HG03095 (cell line): ENCODE results near the gene THY1.
"Not testable (repeated sequence)": the region's sequence is repeated elsewhere in the genome, so short reads cannot be mapped to it uniquely, and the experiment has no call there.

ENCODE experiments used
- ATAC-seq: cut with Tn5 transposase; IDR thresholded peaks from one replicate; pipeline ENCODE4 v1.9.1; 2021; ENCODE audit warnings: moderate library complexity; ENCODE audit not compliant: unreplicated experiment

THY1 gene

DNA sequence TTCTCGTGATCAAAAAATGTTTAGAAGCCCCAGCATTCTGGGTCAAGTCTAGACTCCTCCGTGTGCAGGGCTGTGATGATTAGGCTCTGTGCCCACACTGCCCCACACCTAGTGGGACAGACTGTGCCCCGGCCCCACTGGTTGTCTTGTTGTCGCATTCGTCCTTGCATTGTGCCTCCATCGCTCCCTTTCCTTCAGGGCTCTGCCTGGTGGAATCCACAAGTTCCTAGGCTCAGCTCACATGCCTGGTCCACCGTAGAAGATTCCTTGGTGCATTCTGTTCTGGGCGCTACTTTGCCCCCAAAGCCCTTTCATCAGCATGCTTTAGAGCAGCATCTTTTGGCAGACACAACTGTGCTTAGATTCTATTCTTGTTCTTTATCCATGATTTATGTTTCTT is 23.5 kb upstream of the THY1 start:
- ATAC-seq, result no peak

DNA sequence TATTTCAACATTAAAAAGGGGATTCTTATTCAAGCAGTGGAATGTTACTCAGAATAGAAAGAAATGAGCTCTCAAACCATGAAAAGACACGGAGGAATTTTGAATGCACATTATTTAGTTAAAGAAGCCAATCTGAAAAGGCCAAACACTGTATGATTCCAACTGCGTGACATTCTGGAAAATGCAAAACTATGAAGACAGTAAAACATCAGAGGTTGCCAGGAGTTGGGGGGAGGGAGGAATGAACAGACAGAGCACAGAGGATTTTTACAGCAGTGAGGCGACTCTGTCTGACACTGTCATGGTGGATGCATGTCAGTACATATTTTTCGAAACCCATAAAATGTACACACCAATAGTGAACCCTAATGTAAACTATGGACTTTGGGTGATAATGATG is 22.9 kb upstream of the THY1 start:
- ATAC-seq, result no peak

DNA sequence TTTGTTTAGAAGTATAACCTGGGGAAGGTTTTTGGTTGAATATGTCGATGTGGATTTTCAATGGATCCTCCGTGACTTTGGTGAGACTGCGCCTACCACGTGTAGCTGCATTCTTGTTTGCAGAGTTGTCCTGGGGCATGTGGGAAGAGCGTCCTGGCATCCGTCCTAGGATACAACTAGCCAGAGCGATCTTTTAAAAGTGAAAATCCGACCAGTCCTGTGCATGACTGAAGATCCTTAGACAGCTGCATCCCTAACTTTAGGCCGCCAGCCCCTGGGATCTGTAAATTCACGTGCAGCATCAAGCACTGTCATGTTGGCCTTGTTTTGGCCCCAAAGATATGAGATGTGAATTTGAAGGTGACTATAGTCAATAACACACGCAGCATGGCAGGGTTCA is 22.4 kb upstream of the THY1 start:
- ATAC-seq, result no peak

DNA sequence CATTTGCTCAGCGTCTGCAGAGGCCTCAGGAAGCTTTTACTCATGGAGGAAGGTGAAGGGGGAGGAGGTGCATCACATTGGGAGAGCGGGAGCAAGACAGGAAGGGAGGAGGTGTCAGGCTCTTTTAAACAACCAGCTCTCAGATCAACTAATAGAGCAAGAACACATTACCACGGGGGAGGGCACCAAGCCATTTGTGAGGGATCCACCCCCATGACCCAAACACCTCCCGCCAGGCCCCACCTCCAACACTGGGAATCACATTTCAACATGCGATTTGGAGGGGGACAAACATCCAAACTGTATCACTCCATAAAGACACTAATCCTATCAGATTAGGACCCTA is 18.9 kb upstream of the THY1 start:
- ATAC-seq, result no peak

DNA sequence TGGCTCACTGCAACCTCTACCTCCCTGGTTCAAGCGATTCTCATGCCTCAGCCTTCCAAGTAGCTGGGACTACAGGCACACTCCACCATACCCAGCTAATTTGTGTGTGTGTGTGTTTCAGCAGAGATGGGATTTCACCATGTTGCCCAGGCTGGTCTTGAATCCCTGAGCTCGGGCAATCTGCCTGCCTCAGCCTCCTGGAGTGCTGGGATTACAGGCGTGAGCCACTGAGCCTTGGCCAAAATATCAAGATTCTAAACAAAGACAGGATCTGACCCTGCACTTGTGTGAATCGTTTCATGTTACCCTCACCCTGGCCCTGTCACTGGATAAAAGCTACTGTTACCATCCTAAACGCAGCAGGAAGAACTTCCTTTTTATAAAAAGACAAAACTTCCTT is 15.6 kb upstream of the THY1 start:
- ATAC-seq, result no peak

DNA sequence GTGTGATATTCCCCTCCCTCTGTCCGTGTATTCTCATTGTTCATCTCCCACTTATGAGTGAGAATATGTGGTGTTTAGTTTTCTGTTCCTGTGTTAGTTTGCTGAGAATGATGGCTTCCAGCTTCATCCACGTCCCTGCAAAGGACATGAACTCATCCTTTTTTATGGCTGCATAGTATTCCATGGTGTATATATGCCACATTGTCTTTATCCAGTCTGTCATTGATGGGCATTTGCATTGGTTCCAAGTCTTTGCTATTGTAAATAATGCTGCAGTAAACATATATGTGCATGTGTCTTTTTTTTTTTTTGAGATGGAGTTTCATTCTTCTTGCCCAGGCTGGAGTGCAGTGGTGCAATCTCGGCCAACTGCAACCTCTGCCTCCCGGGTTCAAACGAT is 14.5 kb upstream of the THY1 start:
- ATAC-seq, result not testable (repeated sequence)

DNA sequence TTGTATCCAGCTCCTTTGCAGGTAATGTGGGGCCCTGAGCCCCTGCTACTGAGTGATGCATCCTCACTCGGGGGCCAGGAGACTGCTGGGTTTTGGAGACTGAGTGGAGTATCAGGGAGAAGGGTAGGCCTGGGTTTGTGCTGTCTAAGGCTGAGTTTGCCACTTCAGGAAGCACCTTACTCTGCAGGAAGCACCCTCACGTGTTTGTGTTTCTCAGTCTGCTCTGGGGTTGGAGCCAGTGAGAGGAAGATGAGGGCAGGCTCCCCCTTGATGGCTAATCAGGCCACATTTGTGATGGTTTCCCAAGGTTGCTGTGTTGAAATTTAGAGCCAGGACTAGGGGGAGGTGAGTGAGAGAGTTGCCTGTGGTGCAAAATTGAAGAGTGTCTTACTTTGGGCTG is 13.7 kb upstream of the THY1 start:
- no peak for ATAC-seq

DNA sequence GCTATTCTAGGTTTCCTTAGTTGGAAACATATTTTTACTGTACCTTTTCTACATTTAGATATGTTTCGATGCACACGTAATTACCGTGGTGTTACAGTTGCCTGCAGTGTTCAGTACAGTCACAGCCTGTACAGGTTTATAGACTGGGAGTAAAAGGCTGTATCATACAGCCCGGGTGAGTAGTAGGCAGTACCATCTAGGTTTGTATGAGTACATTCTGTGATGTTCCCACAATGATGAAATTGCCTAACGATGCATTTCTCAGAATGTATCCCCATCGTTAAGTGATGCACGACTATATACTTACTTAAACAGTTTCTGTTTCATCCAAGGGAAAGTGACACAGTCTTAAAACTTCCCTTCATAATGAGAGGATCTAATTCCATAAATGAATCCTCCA is 13.1 kb upstream of the THY1 start:
- no peak for ATAC-seq

DNA sequence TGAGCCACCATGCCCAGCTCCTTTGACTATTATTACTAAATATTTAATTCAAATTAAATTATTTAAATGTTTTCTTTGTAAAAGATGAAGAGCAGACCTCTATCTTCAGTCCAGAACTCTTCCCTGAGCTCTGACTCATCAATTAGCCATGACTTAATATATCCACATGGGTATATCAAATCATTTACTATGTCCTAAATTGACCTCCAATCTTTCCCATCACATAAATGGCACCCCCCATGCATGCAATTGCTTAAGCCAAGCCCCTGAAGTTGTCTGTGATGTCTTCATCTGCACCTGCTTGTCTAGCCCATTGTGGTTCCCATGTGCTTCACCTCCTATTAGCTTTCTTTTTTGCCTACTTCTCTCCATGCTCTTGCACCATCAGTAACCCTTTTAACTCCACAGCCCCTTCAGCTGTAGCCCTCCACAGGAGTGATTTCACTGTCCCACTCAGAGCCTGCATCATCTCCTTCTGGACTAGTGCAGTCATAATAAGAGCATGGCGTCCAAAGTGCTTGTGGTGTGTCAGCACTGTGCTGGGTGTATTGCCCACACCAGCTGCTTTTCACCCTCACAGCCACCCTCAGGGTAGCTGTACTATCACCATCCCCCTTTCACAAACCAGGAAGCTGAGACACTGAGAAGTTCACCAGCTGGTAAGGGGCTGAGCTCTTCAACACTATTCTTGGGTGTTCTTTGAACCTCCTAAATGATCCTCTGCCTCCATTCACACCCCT is 11.8 kb upstream of the THY1 start:
- no peak for ATAC-seq

DNA sequence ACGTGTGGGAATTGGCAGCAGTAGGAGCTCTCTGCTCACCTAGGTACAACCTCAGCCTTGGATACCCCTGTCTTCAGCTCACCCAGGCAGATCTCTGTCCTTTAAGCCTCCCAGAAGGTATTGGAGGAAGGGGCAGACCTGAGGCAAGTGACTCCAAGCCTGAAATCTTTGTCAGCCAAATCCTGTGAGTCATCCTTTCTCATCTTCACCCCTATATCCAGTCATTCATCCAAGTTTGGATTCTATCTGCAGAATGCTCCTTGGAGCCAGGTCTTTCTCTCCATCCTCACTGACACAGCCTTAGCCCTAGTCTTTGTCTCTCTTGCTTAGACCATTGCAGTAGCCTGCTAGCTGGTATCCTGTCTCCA is 10.4 kb upstream of the THY1 start:
- no peak for ATAC-seq

DNA sequence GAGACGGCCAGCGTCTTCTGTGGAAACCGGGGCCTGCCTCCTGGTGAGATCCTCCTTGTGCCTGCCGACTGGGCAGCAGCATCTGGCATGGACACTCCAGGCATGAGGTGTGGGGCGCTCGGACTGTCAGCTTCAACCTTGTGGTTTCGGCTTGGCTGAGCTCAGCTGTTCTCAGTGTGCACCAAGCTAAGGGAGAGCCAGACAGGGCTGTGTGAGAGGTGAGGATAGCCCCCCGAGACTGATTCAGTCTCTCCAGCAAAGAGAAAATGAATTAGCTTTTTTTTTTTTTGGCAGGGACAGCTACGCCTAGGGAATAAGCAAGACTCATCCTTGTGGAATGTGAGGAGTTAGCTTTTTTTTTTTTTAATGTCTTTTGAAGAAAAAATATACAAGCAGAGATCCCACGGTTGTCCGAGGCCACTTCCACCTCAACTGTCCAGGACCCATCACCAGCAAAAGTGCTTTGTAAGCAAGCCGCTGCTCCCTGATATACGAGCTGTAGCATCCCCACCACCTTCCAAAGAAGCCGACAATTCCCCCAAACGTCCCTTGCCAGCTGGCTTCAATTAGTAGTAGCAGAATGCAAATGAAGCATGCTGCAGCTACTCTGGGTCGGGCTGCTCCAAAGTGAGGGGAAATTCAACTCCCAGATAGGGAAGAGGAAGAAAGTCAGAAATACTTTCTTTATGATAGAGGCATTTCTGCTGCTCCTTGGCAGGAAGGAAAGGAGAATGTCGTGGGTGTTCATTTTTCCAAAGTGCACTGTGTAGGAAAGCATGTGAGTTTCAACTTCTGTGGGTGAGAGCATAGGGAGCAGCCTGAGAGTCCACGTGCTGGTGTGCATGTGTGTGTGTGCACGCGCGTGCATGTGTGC is 9.7 kb upstream of the THY1 start:
- no peak for ATAC-seq

DNA sequence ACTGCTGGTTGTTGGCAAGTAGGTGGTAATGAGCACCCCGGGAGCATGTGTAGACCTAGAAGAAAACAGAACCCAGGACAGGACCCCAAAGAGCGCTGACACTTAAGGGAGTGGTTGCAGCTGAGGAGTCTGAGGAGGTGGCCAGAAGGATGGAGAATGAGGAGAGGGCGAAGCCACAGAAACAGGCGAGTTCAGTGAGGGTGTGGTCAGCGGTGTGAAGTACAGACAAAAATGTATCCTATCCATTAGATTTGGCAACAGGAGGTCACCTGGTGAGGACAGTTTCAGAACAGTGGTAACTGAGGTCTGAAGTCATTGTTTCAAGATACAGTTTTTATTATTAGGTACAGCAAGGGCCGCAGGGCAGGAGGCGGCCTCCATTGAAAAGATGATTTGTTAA is 8.6 kb upstream of the THY1 start:
- no peak for ATAC-seq

DNA sequence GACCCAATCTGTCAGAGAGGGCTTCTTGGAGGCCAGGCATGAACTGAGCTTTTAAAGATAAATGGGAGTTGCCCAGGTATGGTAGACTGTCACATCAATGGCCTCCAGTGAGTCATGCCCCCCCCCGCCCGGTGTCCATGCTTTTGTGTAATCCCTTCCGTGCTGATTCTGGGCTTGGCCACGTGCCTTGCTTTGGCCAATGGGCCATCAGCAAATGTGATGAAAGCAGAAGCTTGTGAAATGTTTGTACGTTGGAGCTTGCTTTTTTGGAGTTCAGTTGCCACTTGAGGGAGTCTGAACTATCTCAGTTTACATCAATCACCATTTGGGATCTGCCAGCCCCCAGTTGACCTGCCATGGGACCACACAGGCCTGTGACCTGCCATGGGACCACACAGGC is 4.3 kb upstream of the THY1 start:
- ATAC-seq, result no peak

DNA sequence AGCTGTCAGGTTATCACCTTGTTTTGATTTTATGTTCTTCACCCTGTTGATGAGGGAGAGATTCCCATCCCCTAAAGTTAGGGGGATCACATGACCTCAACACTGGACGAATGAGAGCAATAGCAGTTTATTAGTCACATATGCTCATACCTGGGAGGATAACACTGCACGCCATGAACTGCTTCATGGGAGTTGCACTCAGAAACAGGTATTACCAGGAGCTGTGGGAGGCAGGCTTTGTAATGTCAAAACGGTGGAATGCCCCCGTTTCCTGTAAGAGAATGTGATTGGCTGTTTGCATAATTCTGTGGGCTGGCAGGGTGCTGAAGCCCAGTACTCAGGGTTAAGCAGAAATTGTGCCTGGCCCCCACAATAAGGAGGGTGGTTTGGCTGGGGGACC is 3.2 kb upstream of the THY1 start:
- ATAC-seq, result no peak

DNA sequence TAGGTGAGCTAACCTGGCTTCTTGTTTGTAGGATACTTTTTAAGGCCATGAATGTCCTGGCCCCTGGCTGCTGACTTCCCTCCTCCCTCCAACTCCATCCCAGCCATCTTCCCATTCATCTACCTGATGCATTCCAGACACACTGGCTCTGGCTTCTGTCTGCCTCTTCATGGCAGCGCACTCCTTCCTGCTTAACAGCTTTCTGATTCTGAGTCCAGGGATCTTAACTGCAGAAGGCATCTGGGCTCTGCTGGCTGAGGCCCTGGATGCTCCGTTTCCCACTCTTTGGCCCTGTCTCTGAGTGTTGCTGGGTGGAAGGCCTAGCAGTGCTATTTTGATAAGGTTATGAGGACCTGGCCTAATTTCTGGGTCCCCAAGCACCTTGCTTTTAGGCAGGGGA is 1.8 kb upstream of the THY1 start:
- ATAC-seq, result no peak

DNA sequence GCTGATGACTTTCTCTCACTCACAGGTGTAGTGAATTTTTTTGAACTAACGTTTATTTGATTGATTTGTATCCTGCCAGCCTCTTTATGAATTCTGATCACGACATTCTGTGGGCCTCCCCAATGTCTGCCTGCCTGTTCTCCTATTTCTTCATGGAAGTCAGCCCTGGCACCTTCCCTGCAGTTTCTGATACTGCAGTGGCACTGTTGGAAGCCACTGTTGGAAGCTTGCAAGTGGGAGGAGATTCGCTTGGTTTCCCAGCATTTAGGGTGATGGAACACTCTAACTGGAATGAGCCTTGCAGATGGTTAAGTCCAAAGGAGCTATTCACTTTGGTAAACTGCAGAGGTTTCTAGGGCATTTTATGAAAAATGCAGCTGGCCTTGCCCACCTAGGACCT is 1.3 kb upstream of the THY1 start:
- ATAC-seq, result no peak

DNA sequence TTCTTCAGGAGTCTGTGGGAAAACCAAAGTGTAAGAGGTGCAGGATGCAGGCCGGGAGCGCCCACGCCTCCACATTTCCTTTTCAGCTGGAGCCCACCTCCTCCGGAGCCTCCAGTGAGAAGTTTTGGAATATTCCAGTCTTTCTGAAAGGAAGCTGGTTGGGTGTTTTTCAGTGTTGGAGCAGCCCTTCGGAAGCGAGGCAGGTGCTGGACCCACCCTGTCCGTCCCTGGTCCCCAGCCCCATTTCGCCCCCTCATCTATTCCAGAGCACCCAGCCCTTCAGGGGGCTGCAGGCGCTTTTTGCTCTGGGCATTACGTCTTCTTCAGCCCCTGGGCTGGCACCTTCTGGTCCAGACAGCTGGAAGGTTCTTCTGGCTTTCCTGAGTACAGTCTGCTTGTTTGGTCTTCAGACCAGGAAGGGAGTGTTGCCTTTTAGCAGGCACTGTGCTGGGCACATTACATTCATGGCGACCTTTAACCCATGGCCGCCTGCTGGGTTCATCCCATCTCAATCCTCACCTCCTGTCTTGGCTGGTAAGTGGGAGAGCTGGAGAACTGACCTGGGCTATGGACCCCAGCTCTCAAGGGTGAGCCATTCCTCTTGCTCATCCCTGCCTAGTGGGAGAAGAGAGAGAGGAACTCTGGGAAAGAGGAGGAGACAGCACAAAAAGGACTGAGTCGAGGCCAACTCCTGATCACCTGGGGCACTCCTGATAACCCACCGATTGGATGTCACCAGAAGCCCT is 710 bp upstream of the THY1 start:
- ATAC-seq, result no peak

DNA sequence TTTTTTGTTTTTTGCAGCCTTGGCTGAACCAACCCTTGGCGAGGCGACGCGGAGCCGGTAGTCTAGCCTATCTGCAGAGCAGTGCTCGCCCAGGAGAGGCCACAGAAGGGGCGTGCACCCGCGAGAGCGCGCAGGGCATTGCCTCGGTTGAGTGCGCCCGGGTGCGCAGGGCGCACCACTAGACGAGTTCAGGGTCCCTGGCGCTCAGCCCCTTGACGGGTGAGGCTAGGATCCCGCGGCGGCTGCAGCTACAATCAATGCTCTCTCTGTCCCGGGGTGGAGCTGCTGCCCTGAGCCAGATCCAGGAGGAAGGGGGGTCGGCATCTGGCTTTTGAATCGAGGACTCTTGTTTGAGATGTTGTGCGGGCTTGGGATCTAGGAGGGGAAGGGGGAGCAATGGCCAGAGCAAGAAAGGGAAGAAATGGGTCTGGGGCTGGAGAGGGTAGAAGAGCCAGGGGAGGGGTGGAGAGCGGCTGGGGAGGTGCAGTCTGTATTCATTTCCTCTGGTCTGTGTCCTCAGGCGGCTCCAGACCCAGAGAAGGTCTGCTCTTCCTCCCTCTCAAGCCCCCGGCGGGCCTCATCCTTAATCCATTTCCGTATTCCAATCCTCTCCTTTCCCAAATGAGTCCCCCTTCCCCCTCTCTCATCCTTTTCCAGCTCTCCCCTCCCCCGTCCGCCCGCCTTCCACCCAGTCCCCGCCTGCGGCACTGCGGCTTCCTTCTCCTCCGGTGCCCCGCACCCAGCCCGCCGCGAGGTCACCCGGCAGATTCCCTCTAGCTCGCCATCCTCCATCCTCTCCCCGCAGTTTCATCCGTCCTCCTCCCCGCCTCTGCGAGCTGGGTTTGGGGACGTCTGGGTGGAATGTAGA is 797 bp downstream of the THY1 start:
- ATAC-seq, result no peak

DNA sequence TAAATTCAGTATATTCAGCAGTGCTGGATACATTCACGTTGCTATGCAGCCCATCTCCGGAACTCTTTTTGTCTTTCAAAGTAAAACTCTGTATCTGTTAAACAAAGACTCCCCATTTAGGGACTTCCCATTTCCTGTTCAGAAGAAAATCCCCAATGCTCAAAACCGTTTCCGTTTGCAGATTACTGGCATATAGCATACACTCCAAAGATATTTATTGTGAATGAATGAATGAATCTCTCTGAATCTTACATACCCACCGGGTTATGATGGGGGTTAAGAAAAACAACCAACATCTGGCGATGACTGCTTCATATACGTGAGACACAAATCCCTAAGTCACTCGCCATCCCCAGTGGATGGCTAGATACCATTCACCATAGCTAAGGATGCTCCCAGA is 1.6 kb downstream of the THY1 start:
- ATAC-seq, result no peak

DNA sequence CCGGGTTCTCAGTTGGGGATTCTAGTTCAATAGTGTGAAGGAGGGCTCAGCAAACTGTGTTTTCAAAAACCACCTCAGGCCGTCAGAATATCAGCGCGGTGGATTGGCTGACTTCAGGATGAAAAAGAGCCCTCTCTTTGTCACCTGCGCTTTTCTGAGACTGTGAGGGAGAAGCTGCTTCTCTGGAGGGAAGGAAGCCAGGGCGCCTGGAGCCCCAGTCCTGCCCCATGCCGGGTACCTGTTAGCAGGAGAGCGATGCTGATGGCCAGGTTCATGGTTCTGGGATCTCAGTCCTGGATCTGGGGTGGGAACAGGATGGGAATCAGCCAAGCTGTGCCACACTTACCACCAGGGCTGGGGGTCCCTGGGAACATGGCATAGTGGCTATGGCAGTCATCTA is 2.3 kb downstream of the THY1 start:
- no peak for ATAC-seq

DNA sequence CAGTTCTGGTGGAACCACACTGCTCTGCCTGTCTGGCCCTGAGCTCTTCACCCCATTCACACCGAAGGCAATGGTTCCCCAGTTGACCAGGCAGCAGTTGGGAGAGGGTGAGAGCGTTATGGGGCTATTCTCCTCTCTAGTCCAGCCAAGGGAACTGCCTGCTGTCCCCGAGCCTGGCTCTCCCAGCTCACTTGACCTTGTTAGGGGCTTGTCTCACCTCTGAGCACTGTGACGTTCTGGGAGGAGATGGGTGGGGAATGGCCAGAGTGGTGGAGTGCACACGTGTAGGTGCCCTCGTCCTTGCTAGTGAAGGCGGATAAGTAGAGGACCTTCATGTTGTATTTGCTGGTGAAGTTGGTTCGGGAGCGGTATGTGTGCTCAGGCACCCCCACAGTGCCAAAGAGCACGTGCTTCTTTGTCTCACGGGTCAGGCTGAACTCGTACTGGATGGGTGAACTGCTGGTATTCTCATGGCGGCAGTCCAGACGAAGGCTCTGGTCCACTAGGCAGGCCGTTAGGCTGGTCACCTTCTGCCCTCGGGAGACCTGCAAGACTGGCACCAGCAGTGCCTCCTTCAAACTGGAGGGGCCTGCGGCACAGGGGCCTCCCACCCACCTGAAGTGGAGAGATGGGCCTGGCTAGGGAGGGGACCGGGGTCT is 3.0 kb downstream of the THY1 start:
- no peak for ATAC-seq
